ENCODE results near the gene MCU. TPM values are rescaled to one million over a fixed set of nuclear protein-coding genes. Genes with fewer than 3 reads are reported as not detected.
"Not testable (repeated sequence)": the region's sequence is repeated elsewhere in the genome, so short reads cannot be mapped to it uniquely, and the experiment has no call there.

Gene MCU
- total RNA-seq, 2 donors from 2014 or later: 7.9 to 17.1 TPM

GRCh38 chr10:72736176-72736827 lies 44.4 kb downstream of the MCU start:
- 11 to 12% methylated on average over 1 of the region's 1 CpG for WGBS, 2 donors
- Histone ChIP-seq H3K4me3 (no peak overlapping the region), H3K9me3 (no peaks in the 10 kb centered on the region), H3K4me1 (peaks cover 32% of the 10 kb centered on the region), H3K27ac (peak overlapping the region in 3 of 4 donors; percentile 20 to 59 (median 24)), H3K27me3 (no peaks in the 10 kb centered on the region), H3K36me3 (replicated peaks in 1 of 2; ENCODE audit: insufficient read depth in 1 of 2, low read depth in 2 of 2) (no peaks in the 10 kb centered on the region)
- peak; percentile 79 for ATAC-seq
- intact Hi-C loops (cut with DNase I): no loop called here
- peak in 1 of 4 donors; percentile 5 for DNase-seq
- TF ChIP-seq POLR2A (IDR thresholded peaks at IDR 0.05): no peak
- TF ChIP-seq, protein P1, sequence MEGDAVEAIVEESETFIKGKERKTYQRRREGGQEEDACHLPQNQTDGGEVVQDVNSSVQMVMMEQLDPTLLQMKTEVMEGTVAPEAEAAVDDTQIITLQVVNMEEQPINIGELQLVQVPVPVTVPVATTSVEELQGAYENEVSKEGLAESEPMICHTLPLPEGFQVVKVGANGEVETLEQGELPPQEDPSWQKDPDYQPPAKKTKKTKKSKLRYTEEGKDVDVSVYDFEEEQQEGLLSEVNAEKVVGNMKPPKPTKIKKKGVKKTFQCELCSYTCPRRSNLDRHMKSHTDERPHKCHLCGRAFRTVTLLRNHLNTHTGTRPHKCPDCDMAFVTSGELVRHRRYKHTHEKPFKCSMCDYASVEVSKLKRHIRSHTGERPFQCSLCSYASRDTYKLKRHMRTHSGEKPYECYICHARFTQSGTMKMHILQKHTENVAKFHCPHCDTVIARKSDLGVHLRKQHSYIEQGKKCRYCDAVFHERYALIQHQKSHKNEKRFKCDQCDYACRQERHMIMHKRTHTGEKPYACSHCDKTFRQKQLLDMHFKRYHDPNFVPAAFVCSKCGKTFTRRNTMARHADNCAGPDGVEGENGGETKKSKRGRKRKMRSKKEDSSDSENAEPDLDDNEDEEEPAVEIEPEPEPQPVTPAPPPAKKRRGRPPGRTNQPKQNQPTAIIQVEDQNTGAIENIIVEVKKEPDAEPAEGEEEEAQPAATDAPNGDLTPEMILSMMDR (IDR thresholded peaks at IDR 0.05): no peak

DNA sequence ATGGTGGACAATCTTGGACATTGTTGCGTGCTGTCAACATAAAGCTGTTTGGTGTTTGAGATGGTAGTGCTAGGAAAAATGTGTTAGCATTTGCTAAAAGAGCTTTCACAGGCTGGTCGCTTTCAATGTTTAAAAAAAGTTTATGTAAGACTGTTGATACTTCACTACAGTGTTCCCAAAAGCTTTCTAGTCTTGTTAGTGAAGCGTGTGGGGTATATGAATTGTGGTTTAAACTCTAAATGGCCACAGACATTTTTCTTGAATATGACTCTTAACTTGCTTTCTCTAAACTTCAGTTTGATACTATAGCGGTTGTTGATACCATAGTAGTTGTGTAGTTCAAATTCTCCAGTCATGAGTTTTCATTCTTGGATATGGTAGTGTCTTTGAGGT lies 44.9 kb downstream of the MCU start:
- Histone ChIP-seq H3K27me3 (no peaks in the 10 kb centered on the region), H3K9me3 (no peaks in the 10 kb centered on the region), H3K4me1 (peaks cover 32% of the 10 kb centered on the region), H3K36me3 (replicated peaks in 1 of 2; ENCODE audit: insufficient read depth in 1 of 2, low read depth in 2 of 2) (no peaks in the 10 kb centered on the region), H3K27ac (peak overlapping the region in 3 of 4 donors; percentile 20 to 59 (median 24)), H3K4me3 (no peak overlapping the region)
- WGBS, 2 donors: 77 to 81% methylated on average over 4 of the region's 4 CpGs
- intact Hi-C loops (cut with DNase I): no loop called here
- DNase-seq: no peak
- TF ChIP-seq, protein P1 (IDR thresholded peaks at IDR 0.05): no peak
- TF ChIP-seq POLR2A (IDR thresholded peaks at IDR 0.05): no peak
- ATAC-seq: no peak

- ATAC-seq; H3K9me3 ChIP-seq; intact Hi-C loops (cut with DNase I); H3K27me3 ChIP-seq; H3K36me3 ChIP-seq (replicated peaks in 1 of 2; ENCODE audit: insufficient read depth in 1 of 2, low read depth in 2 of 2); H3K27ac ChIP-seq; DNase-seq; H3K4me3 ChIP-seq: not testable (repeated sequence)
- WGBS, 2 donors: 94 to 98% methylated on average over 6 of the region's 6 CpGs
- peaks cover 32% of the 10 kb centered on the region for H3K4me1 ChIP-seq
Measured at GRCh38 chr10:72737357-72737756, 45.4 kb downstream of the MCU start.

- WGBS, 2 donors: 0 to 7% methylated on average over 2 of the region's 2 CpGs
- no peaks in the 10 kb centered on the region for H3K9me3 ChIP-seq
- TF ChIP-seq, protein P1 (IDR thresholded peaks at IDR 0.05): no peak
- TF ChIP-seq POLR2A (IDR thresholded peaks at IDR 0.05): no peak
- intact Hi-C loops (cut with DNase I): no loop called here
- no peak overlapping the region for H3K27ac ChIP-seq
- no peak for ATAC-seq
- no peaks in the 10 kb centered on the region for H3K36me3 ChIP-seq (replicated peaks in 1 of 2; ENCODE audit: insufficient read depth in 1 of 2, low read depth in 2 of 2)
- no peaks in the 10 kb centered on the region for H3K27me3 ChIP-seq
- no peak overlapping the region for H3K4me3 ChIP-seq
- DNase-seq: no peak
- H3K4me1 ChIP-seq: peaks cover 32% of the 10 kb centered on the region
Measured at GRCh38 chr10:72738486-72738885, 46.5 kb downstream of the MCU start.

- DNase-seq (peak in 3 of 4 donors; percentile 22 to 36 (median 23)), ATAC-seq (peak; percentile 42)
- H3K9me3 ChIP-seq: no peaks in the 10 kb centered on the region
- no peaks in the 10 kb centered on the region for H3K27me3 ChIP-seq
- WGBS, 2 donors: 49 to 62% methylated on average over 2 of the region's 2 CpGs
- H3K36me3 ChIP-seq (replicated peaks in 1 of 2; ENCODE audit: insufficient read depth in 1 of 2, low read depth in 2 of 2): no peaks in the 10 kb centered on the region
- H3K27ac ChIP-seq: no peak overlapping the region
- H3K4me3 ChIP-seq: no peak overlapping the region
- intact Hi-C loops (cut with DNase I): no loop called here
- no peak for TF ChIP-seq POLR2A (IDR thresholded peaks at IDR 0.05)
- TF ChIP-seq, protein P1 (IDR thresholded peaks at IDR 0.05): no peak
- H3K4me1 ChIP-seq: peaks cover 28% of the 10 kb centered on the region
Measured at GRCh38 chr10:72740528-72740927, 48.6 kb downstream of the MCU start.

Data from body of pancreas (tissue), 4 donors.